ENCODE data around the gene OR2V1.

OR2V1 gene

GRCh38 chr5:181076920-181077319 lies 54.0 kb downstream of the OR2V1 start:
- DNase-seq (ENCODE audit: extremely low read depth in 1 of 2, low read depth in 1 of 2) = no peak

All from stimulated activated CD8-positive, alpha-beta memory T cell treated with anti-CD3 and anti-CD28 coated beads, Interleukin-7, amount 100 ng/mL, for 48 hours (primary cell).